ENCODE measurements around the gene CPNE6.
A peak's percentile ranks its signal among the peaks of the same experiment; 100 is the strongest.
"Not testable (repeated sequence)": the region's sequence is repeated elsewhere in the genome, so short reads cannot be mapped to it uniquely, and the experiment has no call there.

Gene CPNE6

GRCh38 chr14:24088095-24088494 lies 16.7 kb downstream of the CPNE6 start:
- DNase-seq, result no peak

DNA sequence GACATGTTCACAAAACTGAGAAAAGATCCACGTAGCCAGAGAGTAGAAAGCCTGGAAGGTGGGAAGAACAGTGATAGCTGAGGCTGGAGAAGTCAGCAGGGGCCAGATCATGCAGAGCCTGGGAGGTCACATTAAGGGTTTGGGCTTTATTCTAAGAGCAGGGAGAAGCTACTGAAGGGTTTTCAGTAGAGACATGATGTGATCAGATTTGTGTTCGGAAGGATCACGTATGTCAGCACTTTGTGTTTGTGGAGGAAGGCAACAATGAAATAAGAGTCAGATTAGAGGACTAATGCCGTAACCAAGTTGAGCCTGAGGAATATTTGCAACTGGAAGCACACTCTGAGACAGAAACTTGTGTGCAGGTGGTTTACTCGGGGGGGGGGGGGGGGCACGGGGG lies 18.5 kb downstream of the CPNE6 start:
- no peak for DNase-seq

DNA sequence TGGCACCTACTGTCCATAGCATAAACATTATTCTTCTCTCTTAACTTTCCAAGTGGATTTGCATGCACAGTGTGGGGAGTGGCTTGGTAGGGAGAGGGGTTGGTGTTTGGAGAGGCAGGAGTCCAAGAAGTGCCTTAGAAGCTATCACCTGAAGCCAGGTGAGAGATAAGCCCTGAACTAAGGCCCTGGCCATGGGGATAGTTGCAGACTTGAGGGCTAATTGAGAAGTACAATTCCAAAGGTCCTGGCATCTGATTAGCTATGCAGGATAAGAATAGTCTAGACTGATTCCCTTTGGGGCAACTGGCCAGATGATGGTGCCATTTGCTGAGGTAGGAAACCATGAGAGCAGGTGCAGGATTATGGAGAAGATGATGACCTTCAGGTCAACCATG lies 20.7 kb downstream of the CPNE6 start:
- DNase-seq, result no peak

DNA sequence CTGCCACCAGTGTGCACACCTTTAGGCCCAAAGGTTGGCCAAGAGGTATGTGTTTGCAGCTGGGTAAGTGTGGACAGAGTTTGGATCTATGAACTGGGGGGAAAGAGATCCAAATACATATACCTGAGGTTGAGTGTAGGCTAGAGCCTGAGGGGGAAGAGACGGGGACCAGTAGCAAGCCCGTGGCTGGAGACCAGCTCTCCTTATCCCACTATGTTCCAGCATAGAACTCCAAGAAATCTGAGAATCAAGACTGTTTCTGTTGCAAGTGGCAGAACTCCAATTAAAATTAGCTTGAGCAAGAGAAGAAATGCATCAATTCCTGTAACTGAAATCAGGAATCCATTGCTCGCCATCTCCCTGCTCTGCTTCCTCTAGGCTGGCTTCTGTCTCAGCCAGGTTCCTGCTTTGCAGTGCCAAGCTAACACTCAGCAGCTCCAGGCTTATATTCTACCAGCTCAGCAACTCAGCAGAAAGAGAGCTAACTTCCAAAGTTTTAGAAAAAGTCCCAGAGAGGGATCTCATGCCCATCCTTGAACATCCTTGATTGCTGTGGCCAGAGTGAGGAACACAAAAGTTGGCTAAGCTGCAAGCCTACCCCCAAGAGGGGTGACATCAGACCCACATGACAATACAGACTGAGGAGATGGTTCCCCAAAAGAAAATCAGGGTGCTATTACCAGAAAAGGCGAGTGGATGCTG lies 21.3 kb downstream of the CPNE6 start:
- no peak for DNase-seq

GRCh38 chr14:24093207-24093900 lies 22.0 kb downstream of the CPNE6 start:
- DNase-seq, result no peak

- peak; percentile 73 for DNase-seq
Observed at GRCh38 chr14:24093901-24094840, 22.8 kb downstream of the CPNE6 start, which contains the start of gene PCK2. Gene PCK2, plus strand, starts transcription at chr14:24094311. Its CDS starts 95 bp downstream, at chr14:24094406.

DNA sequence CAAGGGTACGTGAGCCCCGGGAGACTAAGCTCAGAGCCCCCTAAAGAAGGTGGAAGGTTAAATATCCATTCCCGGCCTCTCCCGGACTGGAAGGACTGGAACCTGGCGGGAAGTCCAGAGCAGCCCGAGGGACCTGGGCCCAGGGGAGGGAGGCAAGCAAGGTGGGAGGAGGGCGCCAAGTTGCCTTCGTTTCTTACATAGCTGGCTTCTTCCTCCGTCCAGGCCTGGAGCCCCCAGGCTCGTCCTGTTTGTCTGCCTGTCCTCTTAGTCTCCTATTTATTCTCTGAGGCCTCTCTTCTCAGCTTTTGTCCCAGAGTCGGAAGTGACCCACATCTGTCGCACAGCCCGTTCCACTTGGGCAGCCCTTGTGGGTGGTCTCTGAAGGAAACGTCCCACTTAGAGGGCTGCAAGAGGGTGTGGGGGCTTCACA lies 23.5 kb downstream of the CPNE6 start:
- no peak for DNase-seq

DNA sequence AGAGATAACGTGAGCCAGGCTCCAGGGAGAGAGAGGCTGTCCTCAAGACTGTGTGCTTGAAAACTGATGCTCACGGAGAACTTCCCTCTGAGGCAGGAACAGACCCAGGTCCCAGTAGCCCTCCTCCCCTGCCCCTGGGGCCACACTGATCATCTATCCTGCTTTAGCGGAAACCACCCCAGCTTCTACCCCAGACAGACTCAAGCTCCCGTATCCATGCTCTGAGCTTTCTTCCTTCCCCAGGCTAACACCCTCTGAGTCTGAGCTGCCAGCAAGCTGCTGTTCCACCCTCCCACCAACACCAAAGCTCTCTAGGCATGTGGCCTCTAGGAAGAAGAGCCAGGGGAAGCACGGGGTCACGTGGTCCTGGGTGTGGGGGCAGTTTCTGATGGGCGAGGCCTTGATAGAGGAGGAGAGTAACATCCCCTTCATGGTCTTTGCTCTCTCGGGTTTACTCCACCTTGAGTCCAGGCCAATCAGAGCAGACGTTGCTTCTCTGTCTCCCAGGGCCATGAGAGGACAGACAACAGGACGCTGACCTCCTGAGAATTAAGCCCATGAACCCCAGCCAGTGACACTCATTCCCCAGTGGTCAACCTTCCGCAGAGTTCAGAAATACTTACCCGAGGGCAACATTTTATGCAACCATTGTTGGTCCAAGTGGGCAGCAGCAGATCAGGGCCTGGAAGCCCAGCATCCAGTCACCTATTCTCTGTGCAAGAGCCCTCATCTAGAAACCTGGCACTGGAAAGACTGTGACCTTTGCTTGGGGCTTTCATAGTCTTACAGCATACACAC lies 24.1 kb downstream of the CPNE6 start:
- DNase-seq, result peak; percentile 43

DNA sequence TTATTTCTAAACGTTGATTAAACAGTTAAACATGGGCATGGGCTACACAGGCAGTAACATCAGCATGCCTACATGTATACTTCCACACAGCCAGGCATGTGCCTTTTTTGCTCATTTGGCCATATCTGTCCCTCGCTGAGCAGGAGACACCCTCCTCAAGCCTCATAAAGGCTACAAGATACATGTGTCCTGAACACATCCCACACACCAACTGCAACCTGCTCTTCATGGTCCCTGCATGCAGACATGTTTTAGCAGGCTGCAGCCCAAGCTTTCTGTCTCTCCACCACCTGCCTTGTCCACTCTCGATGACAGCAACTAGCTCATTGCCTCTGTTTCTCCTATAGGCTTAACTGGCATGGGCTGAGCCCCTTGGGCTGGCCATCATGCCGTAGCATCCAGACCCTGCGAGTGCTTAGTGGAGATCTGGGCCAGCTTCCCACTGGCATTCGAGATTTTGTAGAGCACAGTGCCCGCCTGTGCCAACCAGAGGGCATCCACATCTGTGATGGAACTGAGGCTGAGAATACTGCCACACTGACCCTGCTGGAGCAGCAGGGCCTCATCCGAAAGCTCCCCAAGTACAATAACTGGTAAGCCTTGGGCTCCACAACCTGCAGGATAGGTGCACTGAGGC lies 25.3 kb downstream of the CPNE6 start:
- DNase-seq, result no peak

DNA sequence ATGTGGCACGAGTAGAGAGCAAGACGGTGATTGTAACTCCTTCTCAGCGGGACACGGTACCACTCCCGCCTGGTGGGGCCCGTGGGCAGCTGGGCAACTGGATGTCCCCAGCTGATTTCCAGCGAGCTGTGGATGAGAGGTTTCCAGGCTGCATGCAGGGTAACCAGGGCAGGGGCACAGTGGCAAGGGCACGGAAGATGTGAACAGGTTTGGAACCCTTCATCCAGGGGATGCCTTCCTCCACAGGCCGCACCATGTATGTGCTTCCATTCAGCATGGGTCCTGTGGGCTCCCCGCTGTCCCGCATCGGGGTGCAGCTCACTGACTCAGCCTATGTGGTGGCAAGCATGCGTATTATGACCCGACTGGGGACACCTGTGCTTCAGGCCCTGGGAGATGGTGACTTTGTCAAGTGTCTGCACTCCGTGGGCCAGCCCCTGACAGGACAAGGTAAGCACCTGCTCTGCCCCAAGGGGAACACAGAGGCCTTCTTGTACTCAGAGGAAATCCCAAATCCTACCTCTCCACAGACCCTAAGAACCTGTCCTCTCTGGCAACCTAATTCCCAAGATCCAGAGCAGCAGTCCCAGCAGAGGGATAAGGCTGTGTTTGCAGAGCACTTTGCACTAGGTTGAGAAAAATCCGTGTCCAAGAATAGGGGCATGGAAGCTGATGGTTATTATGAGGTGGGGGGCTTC lies 27.0 kb downstream of the CPNE6 start:
- DNase-seq, result no peak

DNA sequence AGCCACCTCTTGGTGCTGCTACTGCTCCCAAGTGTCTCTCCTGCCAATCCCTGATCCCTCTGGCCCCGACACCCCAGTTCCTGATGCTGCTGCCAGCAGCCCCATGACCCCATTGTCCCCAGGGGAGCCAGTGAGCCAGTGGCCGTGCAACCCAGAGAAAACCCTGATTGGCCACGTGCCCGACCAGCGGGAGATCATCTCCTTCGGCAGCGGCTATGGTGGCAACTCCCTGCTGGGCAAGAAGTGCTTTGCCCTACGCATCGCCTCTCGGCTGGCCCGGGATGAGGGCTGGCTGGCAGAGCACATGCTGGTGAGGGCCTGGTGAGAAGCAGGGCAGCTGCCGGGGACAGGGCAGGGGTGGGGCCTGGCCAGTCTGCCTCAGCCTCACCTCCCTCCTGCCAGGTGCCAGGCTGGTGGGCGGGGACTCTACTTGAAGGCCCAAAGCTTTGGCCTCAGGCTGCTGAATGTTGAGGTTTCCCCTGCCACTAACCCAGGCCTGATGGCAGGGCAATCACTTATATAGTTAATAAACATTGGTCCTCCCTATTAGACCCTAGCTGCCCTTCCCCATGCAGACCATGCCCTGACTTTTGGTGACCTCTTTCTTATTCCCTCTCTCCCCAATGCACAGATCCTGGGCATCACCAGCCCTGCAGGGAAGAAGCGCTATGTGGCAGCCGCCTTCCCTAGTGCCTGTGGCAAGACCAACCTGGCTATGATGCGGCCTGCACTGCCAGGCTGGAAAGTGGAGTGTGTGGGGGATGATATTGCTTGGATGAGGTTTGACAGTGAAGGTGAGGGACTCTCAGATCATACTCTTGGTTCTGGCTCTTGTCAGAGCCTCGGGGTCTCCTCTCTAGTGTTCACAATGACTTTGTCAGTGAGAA lies 27.8 kb downstream of the CPNE6 start:
- no peak for DNase-seq

GRCh38 chr14:24100197-24100981 lies 29.0 kb downstream of the CPNE6 start:
- DNase-seq, result no peak

GRCh38 chr14:24100982-24101494 lies 29.7 kb downstream of the CPNE6 start:
- no peak for DNase-seq

- DNase-seq, result no peak
Observed at GRCh38 chr14:24102357-24103048, 31.1 kb downstream of the CPNE6 start.

DNA sequence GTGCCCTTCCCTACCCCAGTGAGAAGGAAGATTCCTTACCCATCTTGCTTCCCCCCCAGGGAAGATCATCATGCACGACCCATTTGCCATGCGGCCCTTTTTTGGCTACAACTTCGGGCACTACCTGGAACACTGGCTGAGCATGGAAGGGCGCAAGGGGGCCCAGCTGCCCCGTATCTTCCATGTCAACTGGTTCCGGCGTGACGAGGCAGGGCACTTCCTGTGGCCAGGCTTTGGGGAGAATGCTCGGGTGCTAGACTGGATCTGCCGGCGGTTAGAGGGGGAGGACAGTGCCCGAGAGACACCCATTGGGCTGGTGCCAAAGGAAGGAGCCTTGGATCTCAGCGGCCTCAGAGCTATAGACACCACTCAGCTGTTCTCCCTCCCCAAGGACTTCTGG lies 32.1 kb downstream of the CPNE6 start:
- DNase-seq, result no peak

GRCh38 chr14:24105609-24106239 lies 34.4 kb downstream of the CPNE6 start:
- not testable (repeated sequence) for DNase-seq

DNA sequence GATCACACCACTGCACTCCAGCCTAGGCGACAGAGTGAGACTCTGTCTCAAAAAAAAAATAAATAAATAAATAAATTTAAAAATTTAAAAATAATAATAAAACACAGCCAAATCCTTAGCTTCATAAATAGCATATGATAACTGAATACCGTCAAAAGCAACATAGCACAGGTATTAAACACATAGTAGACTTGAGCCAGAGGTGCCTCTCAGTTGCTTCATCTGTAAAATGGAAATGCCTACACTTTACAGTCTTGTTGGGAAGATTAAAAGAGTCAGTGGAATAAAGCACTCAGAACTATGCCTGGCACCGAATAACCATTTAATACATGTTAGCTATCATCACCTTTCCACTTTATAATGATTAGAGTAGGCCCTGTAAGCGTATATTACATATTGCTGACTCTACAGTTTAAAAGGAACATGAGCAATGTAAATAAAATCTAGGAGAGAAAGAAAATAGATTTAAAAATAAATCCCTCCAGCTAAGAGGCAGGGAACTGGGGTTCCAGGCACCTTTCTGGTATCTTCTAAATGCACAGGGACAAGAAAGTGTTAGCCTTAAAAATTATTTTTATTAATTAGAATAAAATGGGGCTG lies 35.4 kb downstream of the CPNE6 start:
- DNase-seq, result no peak

Measured in CD4-positive, alpha-beta T cell treated with Interleukin-10 for 1 hour (primary cell).